ENCODE measurements around the gene HIRIP3. TPM values are rescaled to one million over a fixed set of nuclear protein-coding genes. Genes with fewer than 3 reads are reported as not detected.

Gene HIRIP3
- total and polyA plus RNA-seq, 2 of the 8 experiments (the other 6 are each of a cell fraction or from before 2014, with no cell fraction given): 11.9 to 18.5 TPM

DNA sequence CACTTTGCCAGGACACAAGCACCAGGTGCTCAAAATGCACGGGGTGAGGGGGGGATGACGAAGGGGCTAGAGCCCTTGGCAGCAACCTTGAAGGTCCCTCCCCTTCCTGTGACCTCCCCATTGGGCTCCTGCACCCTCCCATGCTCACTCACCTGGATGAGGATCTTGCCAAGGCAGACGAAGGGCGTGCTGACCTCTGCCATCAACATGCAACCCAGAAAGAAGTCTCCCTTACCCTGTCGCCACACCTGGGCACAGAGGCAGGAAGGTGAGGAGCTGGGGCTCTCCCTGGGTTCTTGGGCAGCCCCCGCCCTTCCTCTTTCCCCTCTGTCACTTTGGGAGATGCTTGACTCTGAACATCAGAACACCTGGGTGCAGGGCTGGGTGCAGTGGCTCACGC lies 30.2 kb upstream of the HIRIP3 start:
- Histone ChIP-seq H3K79me2 (ENCODE audit: control insufficient read depth in 1 of 2, insufficient read depth in 2 of 2, low read length in 2 of 2) (no peaks in the 10 kb centered on the region), H3K27ac (ENCODE audit: low read depth, low read length) (no peak overlapping the region), H3K4ac (replicated peaks; ENCODE audit: insufficient read length, low read depth, low read length) (no peak overlapping the region), H2BK20ac (ENCODE audit: low read length) (no peak overlapping the region), H2BK15ac (ENCODE audit: low read length) (no peak overlapping the region), H3K4me3 (ENCODE audit: extremely low read depth in 1 of 4, insufficient read depth in 2 of 4, low read depth in 3 of 4, low read length in 4 of 4) (no peak overlapping the region), H3K79me1 (ENCODE audit: low read depth, low read length) (peaks cover 5% of the 10 kb centered on the region; the same call in 1 of the 2 replicates), H2AFZ (ENCODE audit: low read length) (no peak overlapping the region), H3K9ac (replicated peaks in 1 of 4; ENCODE audit: extremely low read depth in 1 of 4, low read depth in 3 of 4, low read length in 3 of 4) (no peak overlapping the region), H3K23ac (ENCODE audit: insufficient read length) (no peak overlapping the region), H3K36me3 (ENCODE audit: control insufficient read depth in 2 of 4, insufficient read depth in 4 of 4, low read length in 3 of 4) (peaks cover 0 to 7% (median under 1%) of the 10 kb centered on the region in 4 experiments; a peak in 2 of 8 replicates), H3K18ac (ENCODE audit: extremely low read depth, low read length) (no peak overlapping the region), H2AK5ac (ENCODE audit: low read depth, low read length) (no peak overlapping the region), H2BK120ac (replicated peaks; ENCODE audit: low read depth, low read length) (no peak overlapping the region), H3K56ac (replicated peaks; ENCODE audit: insufficient read length, low read depth, low read length) (no peak overlapping the region), H3K4me1 (replicated peaks in 1 of 4; ENCODE audit: control insufficient read depth in 3 of 4, insufficient read depth in 4 of 4, low read length in 3 of 4) (peaks cover 0 to 17% (median 10%) of the 10 kb centered on the region in 4 experiments; a peak in 4 of 7 replicates), H2BK12ac (ENCODE audit: low read depth, low read length) (no peak overlapping the region), H2BK5ac (ENCODE audit: low read depth, low read length) (no peak overlapping the region), H4K91ac (replicated peaks; ENCODE audit: insufficient read length, low read length) (no peak overlapping the region), H4K8ac (ENCODE audit: extremely low read depth, insufficient read depth, low read length) (no peak overlapping the region), H3K4me2 (ENCODE audit: insufficient read depth in 1 of 2, low read depth in 2 of 2, low read length in 2 of 2) (no peak overlapping the region), H4K5ac (ENCODE audit: insufficient read length, low read depth, low read length) (no peak overlapping the region), H4K20me1 (replicated peaks in 1 of 2; ENCODE audit: control insufficient read depth in 1 of 2, insufficient read depth in 2 of 2, low read length in 2 of 2) (peaks cover 12 to 16% of the 10 kb centered on the region in 2 experiments), H3K14ac (ENCODE audit: insufficient read length) (no peak overlapping the region), H3K9me3 (ENCODE audit: insufficient read depth in 2 of 2, low read depth in 1 of 2, low read length in 1 of 2) (no peaks in the 10 kb centered on the region), H3K27me3 (replicated peaks in 1 of 4; ENCODE audit: control insufficient read depth in 3 of 4, extremely low read depth in 1 of 4, insufficient read depth in 3 of 4, low read length in 3 of 4) (no peaks in the 10 kb centered on the region), H3K23me2 (ENCODE audit: low read depth, low read length) (peaks cover 8% of the 10 kb centered on the region; the same call in 1 of the 2 replicates)
- DNase-seq (ENCODE audit: low read depth in 1 of 2, low spot score in 2 of 2): no peak
- CTCF ChIA-PET (ENCODE audit: partially characterized antibody): interaction anchor here (1.1 to 1.3 kb wide), 2 partner anchors 20 to 73 kb away, joined by 3 to 6 read pairs; no protein-coding TSS in a partner anchor
- POLR2A ChIA-PET (ENCODE audit: partially characterized antibody): interaction anchor here (0.7 to 1.2 kb wide), 2 partner anchors 17 to 25 kb away, joined by 3 to 4 read pairs; no protein-coding TSS in a partner anchor
- FAIRE-seq: no peak
- WGBS, 2 experiments (ENCODE audit: extremely low coverage in 1 of 2, insufficient coverage in 1 of 2, insufficient read length in 1 of 2, insufficient replicate concordance in 2 of 2, low coverage in 1 of 2, low lambda C conversion rate in 2 of 2, missing lambda C conversion rate in 1 of 2): 74% methylated on average over 5 of the region's 7 CpGs; no CpG with 5 or more reads in 1 of the 2 experiments
- no peak for TF ChIP-seq SP2 (IDR thresholded peaks at IDR 0.05; ENCODE audit: low read length)
- TF ChIP-seq MAFK (IDR thresholded peaks at IDR 0.05; ENCODE audit: low read depth, low read length): no peak
- TF ChIP-seq, protein P1, sequence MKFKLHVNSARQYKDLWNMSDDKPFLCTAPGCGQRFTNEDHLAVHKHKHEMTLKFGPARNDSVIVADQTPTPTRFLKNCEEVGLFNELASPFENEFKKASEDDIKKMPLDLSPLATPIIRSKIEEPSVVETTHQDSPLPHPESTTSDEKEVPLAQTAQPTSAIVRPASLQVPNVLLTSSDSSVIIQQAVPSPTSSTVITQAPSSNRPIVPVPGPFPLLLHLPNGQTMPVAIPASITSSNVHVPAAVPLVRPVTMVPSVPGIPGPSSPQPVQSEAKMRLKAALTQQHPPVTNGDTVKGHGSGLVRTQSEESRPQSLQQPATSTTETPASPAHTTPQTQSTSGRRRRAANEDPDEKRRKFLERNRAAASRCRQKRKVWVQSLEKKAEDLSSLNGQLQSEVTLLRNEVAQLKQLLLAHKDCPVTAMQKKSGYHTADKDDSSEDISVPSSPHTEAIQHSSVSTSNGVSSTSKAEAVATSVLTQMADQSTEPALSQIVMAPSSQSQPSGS (IDR thresholded peaks at IDR 0.05; ENCODE audit: low read length): no peak
- TF ChIP-seq BCL11A (IDR thresholded peaks at IDR 0.05; ENCODE audit: low read depth in 2 of 2, low read length in 2 of 2): no peak
- TF ChIP-seq ASH2L (IDR thresholded peaks at IDR 0.05; ENCODE audit: low read length): no peak
- TF ChIP-seq GABPA (IDR thresholded peaks at IDR 0.05; ENCODE audit: borderline replicate concordance, insufficient read depth, low read length): no peak
- no peak for TF ChIP-seq RXRA (IDR thresholded peaks at IDR 0.05; ENCODE audit: insufficient read depth, low read depth, low read length)
- TF ChIP-seq KDM4A (IDR thresholded peaks at IDR 0.05; ENCODE audit: low read depth, low read length, severe bottlenecking): no peak
